ENCODE results near the gene GORAB.

The GORAB gene, protein sequence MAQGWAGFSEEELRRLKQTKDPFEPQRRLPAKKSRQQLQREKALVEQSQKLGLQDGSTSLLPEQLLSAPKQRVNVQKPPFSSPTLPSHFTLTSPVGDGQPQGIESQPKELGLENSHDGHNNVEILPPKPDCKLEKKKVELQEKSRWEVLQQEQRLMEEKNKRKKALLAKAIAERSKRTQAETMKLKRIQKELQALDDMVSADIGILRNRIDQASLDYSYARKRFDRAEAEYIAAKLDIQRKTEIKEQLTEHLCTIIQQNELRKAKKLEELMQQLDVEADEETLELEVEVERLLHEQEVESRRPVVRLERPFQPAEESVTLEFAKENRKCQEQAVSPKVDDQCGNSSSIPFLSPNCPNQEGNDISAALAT

GRCh38 chr1:170531758-170532657, at the start of gene GORAB:
GORAB (plus strand) TSS chr1:170532166; CDS start chr1:170532224, 58 bp downstream.
- Histone ChIP-seq H3K4me1 (ENCODE audit: insufficient read depth, low read length) (no peaks in the 10 kb centered on the region; the same call in 1 of the 2 replicates), H3K27me3 (ENCODE audit: insufficient read depth, low read length) (no peaks in the 10 kb centered on the region), H3K9ac (ENCODE audit: low read depth, low read length) (peak within 1 kb of the TSS; percentile 88), H3K9me3 (ENCODE audit: insufficient read depth, low read depth, low read length) (no peaks in the 10 kb centered on the region), H3K4me3 (ENCODE audit: low read length) (peak within 1 kb of the TSS; percentile 76), H3K27ac (ENCODE audit: low read length) (peak within 1 kb of the TSS; percentile 71), H3K36me3 (ENCODE audit: insufficient read depth, low read depth, low read length) (peaks cover 6% of the 10 kb centered on the region; the same call in 1 of the 2 replicates)

DNA sequence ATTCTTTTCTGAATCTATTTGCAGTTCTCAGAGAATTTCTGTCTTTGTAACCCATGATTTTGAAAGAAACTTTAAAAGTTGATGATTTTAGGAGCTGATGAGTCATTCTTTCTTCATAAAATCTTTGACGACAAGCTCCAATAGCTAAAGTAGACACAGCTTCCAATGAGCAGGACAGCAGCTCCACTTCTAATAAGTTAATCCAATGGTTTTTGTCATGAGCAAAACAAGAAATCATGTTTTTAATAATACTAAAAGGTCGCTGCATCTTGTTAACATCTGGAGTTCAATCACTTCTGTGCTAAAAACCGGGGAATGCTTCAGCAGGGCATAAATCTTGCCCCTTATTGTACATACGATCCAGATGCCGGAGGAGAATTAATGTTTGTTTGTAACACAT, 48.9 kb upstream of the GORAB start:
- Histone ChIP-seq H3K27me3 (ENCODE audit: insufficient read depth, low read length) (no peaks in the 10 kb centered on the region), H3K27ac (ENCODE audit: low read length) (no peak overlapping the region), H3K9me3 (ENCODE audit: insufficient read depth, low read depth, low read length) (peaks cover 4% of the 10 kb centered on the region; the same call in 1 of the 2 replicates), H3K9ac (ENCODE audit: low read depth, low read length) (no peak overlapping the region), H3K4me3 (ENCODE audit: low read length) (no peak overlapping the region), H3K36me3 (ENCODE audit: insufficient read depth, low read depth, low read length) (no peaks in the 10 kb centered on the region), H3K4me1 (ENCODE audit: insufficient read depth, low read length) (peaks cover 4% of the 10 kb centered on the region)

DNA sequence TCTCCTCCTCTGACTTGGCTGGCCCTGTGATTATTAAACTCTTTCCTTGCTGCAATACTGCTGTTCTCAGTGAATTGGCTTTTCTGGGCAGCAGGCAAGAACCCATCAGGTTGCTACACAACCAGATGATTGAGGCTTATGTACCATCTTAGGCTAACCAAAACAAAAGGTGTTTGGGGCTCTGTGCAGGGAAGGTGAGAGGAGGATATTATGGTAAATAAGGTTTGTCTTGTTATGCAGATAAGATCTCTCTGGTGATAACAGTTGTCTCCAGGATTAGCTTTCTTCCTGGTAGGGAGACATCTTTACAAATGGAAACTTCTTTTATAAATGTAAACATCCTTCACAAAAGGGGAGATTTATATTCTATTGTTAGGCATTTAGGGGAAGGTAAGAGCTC, 44.5 kb upstream of the GORAB start:
- H3K27ac ChIP-seq (ENCODE audit: low read length): peak overlapping the region; percentile 48
- H3K4me1 ChIP-seq (ENCODE audit: insufficient read depth, low read length): peaks cover 21% of the 10 kb centered on the region
- no peaks in the 10 kb centered on the region for H3K27me3 ChIP-seq (ENCODE audit: insufficient read depth, low read length)
- H3K9ac ChIP-seq (ENCODE audit: low read depth, low read length): 0 out of 2 replicates have a peak overlapping the region, but pooled peaks have one; percentile 11
- H3K9me3 ChIP-seq (ENCODE audit: insufficient read depth, low read depth, low read length): peaks cover 4% of the 10 kb centered on the region; the same call in 1 of the 2 replicates
- H3K36me3 ChIP-seq (ENCODE audit: insufficient read depth, low read depth, low read length): no peaks in the 10 kb centered on the region
- H3K4me3 ChIP-seq (ENCODE audit: low read length): no peak overlapping the region

DNA sequence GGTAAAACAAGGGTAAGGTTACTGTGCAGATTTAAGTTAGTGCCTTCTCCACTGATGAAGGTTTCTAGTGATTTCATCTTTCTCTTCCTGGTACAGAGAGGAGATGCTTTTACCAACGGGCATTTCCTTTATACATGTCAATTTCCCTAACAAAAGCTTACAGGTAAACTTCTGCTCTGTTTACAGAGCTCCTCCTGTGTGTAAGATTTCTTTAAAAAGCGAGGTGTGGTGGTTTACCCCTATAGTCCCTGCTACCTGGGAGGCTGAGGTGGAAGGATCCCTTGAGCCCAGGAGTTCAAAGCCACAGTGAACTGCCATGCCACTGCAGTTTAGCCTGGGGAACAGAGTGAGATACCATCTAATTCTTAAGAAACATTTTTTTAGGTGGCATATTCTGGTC, 40.7 kb upstream of the GORAB start:
- Histone ChIP-seq H3K9me3 (ENCODE audit: insufficient read depth, low read depth, low read length) (peaks cover 4% of the 10 kb centered on the region; the same call in 1 of the 2 replicates), H3K4me3 (ENCODE audit: low read length) (no peak overlapping the region), H3K36me3 (ENCODE audit: insufficient read depth, low read depth, low read length) (no peaks in the 10 kb centered on the region), H3K4me1 (ENCODE audit: insufficient read depth, low read length) (peaks cover 28% of the 10 kb centered on the region), H3K9ac (ENCODE audit: low read depth, low read length) (no peak overlapping the region), H3K27me3 (ENCODE audit: insufficient read depth, low read length) (no peaks in the 10 kb centered on the region), H3K27ac (ENCODE audit: low read length) (no peak overlapping the region)

GRCh38 chr1:170494369-170494768, 37.6 kb upstream of the GORAB start:
- Histone ChIP-seq H3K4me1 (ENCODE audit: insufficient read depth, low read length) (peaks cover 20% of the 10 kb centered on the region; the same call in 1 of the 2 replicates), H3K9me3 (ENCODE audit: insufficient read depth, low read depth, low read length) (no peaks in the 10 kb centered on the region), H3K27ac (ENCODE audit: low read length) (no peak overlapping the region), H3K27me3 (ENCODE audit: insufficient read depth, low read length) (no peaks in the 10 kb centered on the region), H3K36me3 (ENCODE audit: insufficient read depth, low read depth, low read length) (no peaks in the 10 kb centered on the region), H3K9ac (ENCODE audit: low read depth, low read length) (no peak overlapping the region), H3K4me3 (ENCODE audit: low read length) (no peak overlapping the region)

GRCh38 chr1:170495006-170495405, 37.0 kb upstream of the GORAB start:
- H3K36me3 ChIP-seq (ENCODE audit: insufficient read depth, low read depth, low read length): no peaks in the 10 kb centered on the region
- H3K27ac ChIP-seq (ENCODE audit: low read length): no peak overlapping the region
- H3K4me3 ChIP-seq (ENCODE audit: low read length): no peak overlapping the region
- no peaks in the 10 kb centered on the region for H3K27me3 ChIP-seq (ENCODE audit: insufficient read depth, low read length)
- no peak overlapping the region for H3K9ac ChIP-seq (ENCODE audit: low read depth, low read length)
- H3K9me3 ChIP-seq (ENCODE audit: insufficient read depth, low read depth, low read length): no peaks in the 10 kb centered on the region
- peaks cover 20% of the 10 kb centered on the region; the same call in 1 of the 2 replicates for H3K4me1 ChIP-seq (ENCODE audit: insufficient read depth, low read length)

GRCh38 chr1:170498876-170499275, 33.1 kb upstream of the GORAB start:
- H3K27ac ChIP-seq (ENCODE audit: low read length): no peak overlapping the region
- no peaks in the 10 kb centered on the region for H3K9me3 ChIP-seq (ENCODE audit: insufficient read depth, low read depth, low read length)
- H3K4me3 ChIP-seq (ENCODE audit: low read length): no peak overlapping the region
- no peak overlapping the region for H3K9ac ChIP-seq (ENCODE audit: low read depth, low read length)
- H3K4me1 ChIP-seq (ENCODE audit: insufficient read depth, low read length): peaks cover 13% of the 10 kb centered on the region; the same call in 1 of the 2 replicates
- H3K36me3 ChIP-seq (ENCODE audit: insufficient read depth, low read depth, low read length): no peaks in the 10 kb centered on the region
- H3K27me3 ChIP-seq (ENCODE audit: insufficient read depth, low read length): no peaks in the 10 kb centered on the region

- Histone ChIP-seq H3K27ac (ENCODE audit: low read length) (no peak overlapping the region), H3K9me3 (ENCODE audit: insufficient read depth, low read depth, low read length) (no peaks in the 10 kb centered on the region), H3K36me3 (ENCODE audit: insufficient read depth, low read depth, low read length) (no peaks in the 10 kb centered on the region), H3K27me3 (ENCODE audit: insufficient read depth, low read length) (no peaks in the 10 kb centered on the region), H3K9ac (ENCODE audit: low read depth, low read length) (no peak overlapping the region), H3K4me3 (ENCODE audit: low read length) (peak overlapping the region; percentile 7; the same call in 1 of the 2 replicates), H3K4me1 (ENCODE audit: insufficient read depth, low read length) (peaks cover 12% of the 10 kb centered on the region; the same call in 1 of the 2 replicates)
Observed at GRCh38 chr1:170503665-170504064, 28.3 kb upstream of the GORAB start.

- no peak overlapping the region for H3K4me3 ChIP-seq (ENCODE audit: low read length)
- no peak overlapping the region for H3K27ac ChIP-seq (ENCODE audit: low read length)
- H3K9me3 ChIP-seq (ENCODE audit: insufficient read depth, low read depth, low read length): no peaks in the 10 kb centered on the region
- H3K4me1 ChIP-seq (ENCODE audit: insufficient read depth, low read length): no peaks in the 10 kb centered on the region
- H3K27me3 ChIP-seq (ENCODE audit: insufficient read depth, low read length): no peaks in the 10 kb centered on the region
- H3K9ac ChIP-seq (ENCODE audit: low read depth, low read length): no peak overlapping the region
- H3K36me3 ChIP-seq (ENCODE audit: insufficient read depth, low read depth, low read length): no peaks in the 10 kb centered on the region
Observed at GRCh38 chr1:170510163-170510562, 21.8 kb upstream of the GORAB start.

- Histone ChIP-seq H3K9me3 (ENCODE audit: insufficient read depth, low read depth, low read length) (no peaks in the 10 kb centered on the region), H3K4me3 (ENCODE audit: low read length) (no peak overlapping the region), H3K9ac (ENCODE audit: low read depth, low read length) (no peak overlapping the region), H3K27ac (ENCODE audit: low read length) (no peak overlapping the region), H3K27me3 (ENCODE audit: insufficient read depth, low read length) (no peaks in the 10 kb centered on the region), H3K4me1 (ENCODE audit: insufficient read depth, low read length) (no peaks in the 10 kb centered on the region), H3K36me3 (ENCODE audit: insufficient read depth, low read depth, low read length) (no peaks in the 10 kb centered on the region)
Observed at GRCh38 chr1:170511038-170511437, 20.9 kb upstream of the GORAB start.

- no peaks in the 10 kb centered on the region for H3K27me3 ChIP-seq (ENCODE audit: insufficient read depth, low read length)
- no peak overlapping the region for H3K27ac ChIP-seq (ENCODE audit: low read length)
- no peak overlapping the region for H3K4me3 ChIP-seq (ENCODE audit: low read length)
- no peaks in the 10 kb centered on the region for H3K4me1 ChIP-seq (ENCODE audit: insufficient read depth, low read length)
- no peaks in the 10 kb centered on the region for H3K36me3 ChIP-seq (ENCODE audit: insufficient read depth, low read depth, low read length)
- no peaks in the 10 kb centered on the region for H3K9me3 ChIP-seq (ENCODE audit: insufficient read depth, low read depth, low read length)
- no peak overlapping the region for H3K9ac ChIP-seq (ENCODE audit: low read depth, low read length)
Observed at GRCh38 chr1:170513138-170513537, 18.8 kb upstream of the GORAB start.

Measured in iPS-20b (cell line).